GM13977 (cell line): ENCODE results near the gene METTL24.

Source experiments
- DNase-seq: peaks from one replicate; pipeline ENCODE4 v3.0.0; 2012; ENCODE audit warnings: low spot score
- in situ Hi-C: fragments of 300-500 bp; cut with MboI; formaldehyde crosslinking; loops from one replicate; pipeline ENCODE4 v1.12.0; 2022; ENCODE audit warnings: low sequenced_read_pairs, low pct_unique_long_range_greater_than_20kb, mixed read lengths, inconsistent platforms; ENCODE audit not compliant: unreplicated experiment
- TF ChIP-seq, protein P1 (sequence below): IDR thresholded peaks from 2 replicates; pipeline ENCODE4 v1.5.1; 2012; ENCODE audit warnings: mild to moderate bottlenecking, control low read depth; ENCODE audit not compliant: insufficient read depth; ENCODE audit errors: extremely low read depth, missing control alignments

METTL24 gene

DNA sequence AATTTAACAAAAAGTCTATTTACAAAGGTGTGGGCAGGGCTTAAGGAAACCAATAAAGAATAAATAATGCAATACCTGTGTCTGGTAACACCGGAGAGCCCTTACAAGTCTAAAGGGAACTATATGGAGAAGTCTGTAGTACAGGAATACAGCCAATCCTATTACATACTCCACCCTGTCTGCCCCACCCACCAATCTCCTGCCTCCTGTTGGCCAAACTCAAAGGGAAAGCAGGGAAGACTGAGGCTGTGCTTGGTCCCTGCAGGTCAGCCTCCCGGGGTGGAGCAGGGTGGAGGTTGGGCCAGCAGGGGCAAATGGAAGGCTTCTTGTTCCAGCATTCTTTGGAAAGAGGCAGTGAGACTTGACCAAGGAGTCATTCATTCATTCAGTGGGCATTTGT is 31.5 kb downstream of the METTL24 start:
- in situ Hi-C loops, result no loop called here
- TF ChIP-seq, protein P1, sequence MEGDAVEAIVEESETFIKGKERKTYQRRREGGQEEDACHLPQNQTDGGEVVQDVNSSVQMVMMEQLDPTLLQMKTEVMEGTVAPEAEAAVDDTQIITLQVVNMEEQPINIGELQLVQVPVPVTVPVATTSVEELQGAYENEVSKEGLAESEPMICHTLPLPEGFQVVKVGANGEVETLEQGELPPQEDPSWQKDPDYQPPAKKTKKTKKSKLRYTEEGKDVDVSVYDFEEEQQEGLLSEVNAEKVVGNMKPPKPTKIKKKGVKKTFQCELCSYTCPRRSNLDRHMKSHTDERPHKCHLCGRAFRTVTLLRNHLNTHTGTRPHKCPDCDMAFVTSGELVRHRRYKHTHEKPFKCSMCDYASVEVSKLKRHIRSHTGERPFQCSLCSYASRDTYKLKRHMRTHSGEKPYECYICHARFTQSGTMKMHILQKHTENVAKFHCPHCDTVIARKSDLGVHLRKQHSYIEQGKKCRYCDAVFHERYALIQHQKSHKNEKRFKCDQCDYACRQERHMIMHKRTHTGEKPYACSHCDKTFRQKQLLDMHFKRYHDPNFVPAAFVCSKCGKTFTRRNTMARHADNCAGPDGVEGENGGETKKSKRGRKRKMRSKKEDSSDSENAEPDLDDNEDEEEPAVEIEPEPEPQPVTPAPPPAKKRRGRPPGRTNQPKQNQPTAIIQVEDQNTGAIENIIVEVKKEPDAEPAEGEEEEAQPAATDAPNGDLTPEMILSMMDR, result no peak
- no peak for DNase-seq

DNA sequence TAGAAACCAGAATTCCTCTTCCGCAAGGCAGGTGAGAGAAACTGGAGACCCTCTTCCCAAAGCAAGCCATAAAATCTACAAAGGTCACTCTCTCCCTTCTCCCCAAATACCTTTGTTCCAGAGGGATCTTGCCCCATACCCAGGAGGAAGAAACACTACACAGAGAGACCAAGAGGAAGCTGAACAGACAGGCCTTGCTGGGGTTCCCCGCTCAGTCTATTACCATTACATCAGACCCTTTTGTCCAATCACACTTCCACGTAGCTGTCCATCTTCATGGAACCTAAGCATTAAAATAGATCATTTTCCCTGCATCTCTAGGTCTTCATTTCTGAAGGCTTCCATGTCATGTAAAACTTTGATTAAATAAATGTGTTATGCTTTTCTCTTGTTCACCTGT is 32.1 kb downstream of the METTL24 start:
- in situ Hi-C loops, result no loop called here
- TF ChIP-seq, protein P1, result no peak
- no peak for DNase-seq

DNA sequence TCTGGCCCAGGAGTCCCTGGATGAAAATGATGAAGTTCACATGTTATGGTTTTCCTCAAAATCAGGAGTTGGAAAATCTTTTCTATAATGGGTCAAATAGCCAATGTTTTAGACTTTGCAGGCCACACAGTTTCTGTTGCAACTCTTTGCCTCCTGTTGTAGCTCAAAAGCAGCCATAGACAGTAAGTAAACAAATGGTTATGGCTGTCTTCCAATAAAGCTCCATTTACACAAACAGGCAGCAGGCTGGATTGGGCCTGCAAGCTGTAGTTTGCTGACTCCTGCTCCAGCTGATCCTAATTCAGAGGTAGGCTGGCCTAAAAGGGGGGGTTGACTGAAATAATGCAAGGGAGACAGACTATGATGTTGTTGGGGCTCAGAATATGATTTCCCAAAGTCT is 33.0 kb downstream of the METTL24 start:
- TF ChIP-seq, protein P1, result no peak
- in situ Hi-C loops, result no loop called here
- DNase-seq, result no peak

DNA sequence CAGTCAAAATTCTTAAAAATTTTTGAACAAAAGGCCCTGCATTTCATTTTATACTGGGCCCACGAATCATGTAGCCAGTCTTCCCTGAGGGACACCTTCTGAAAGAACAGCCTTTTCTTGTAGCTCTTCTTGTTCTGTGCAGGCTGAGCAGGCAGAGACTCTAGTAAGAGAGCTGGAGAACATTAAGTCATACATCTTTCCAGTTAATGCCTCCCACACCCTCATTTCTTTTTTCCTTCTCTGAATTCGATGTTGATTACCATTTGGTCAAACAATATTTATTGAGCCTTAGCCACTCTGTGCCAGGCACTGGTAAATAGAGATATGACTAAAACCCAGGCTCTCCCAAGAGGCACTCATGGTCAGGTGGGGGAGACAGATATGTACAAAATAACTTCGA is 33.6 kb downstream of the METTL24 start:
- in situ Hi-C loops, result no loop called here
- no peak for DNase-seq
- TF ChIP-seq, protein P1, result no peak

DNA sequence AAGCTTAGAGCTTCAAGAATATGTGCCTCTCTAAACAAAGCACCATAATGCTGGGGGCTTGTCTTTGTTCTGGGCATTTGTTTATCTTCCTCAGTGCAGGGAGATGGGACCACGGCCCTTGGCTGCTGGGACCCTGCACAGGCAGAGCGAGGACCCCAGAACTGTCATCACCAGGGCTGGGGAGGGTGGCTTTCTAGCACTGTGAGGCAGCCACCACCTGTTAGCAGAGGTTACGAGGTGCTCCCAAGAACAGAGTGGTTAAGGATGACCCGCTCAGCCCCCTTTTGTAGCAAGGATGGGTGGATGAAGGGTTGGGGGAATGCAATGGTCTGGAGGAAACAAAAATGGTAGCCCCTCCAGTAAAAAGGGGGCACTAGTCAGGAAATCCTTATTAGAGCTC is 34.9 kb downstream of the METTL24 start:
- no peak for DNase-seq
- in situ Hi-C loops, result no loop called here
- TF ChIP-seq, protein P1, result no peak

DNA sequence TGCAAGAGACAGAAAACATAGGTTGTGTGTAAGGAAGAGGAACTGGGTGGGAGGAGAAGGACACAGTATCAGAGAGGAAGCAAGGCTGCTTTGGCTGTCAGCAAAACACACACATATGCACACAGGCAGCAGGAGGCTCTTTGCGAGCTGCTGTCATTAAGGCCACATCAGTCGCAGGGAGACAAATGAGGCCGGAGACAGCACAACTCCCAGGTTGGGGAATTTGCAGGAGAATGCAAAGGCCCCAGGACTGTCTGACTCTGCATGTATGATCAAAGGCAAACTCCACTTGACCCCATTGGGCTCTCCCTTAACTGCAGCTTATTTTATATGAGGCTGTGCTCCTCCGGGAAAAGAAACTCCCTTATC is 35.3 kb downstream of the METTL24 start:
- in situ Hi-C loops, result no loop called here
- TF ChIP-seq, protein P1, result no peak
- DNase-seq, result no peak
